ENCODE measurements around the gene TNP2. TPM values are rescaled to one million over a fixed set of nuclear protein-coding genes. Genes with fewer than 3 reads are reported as not detected.

Gene TNP2
- total RNA-seq (2022; extraction: Qiagen RNA extraction; ENCODE audit: low read depth) = not detected in 5 replicates

DNA sequence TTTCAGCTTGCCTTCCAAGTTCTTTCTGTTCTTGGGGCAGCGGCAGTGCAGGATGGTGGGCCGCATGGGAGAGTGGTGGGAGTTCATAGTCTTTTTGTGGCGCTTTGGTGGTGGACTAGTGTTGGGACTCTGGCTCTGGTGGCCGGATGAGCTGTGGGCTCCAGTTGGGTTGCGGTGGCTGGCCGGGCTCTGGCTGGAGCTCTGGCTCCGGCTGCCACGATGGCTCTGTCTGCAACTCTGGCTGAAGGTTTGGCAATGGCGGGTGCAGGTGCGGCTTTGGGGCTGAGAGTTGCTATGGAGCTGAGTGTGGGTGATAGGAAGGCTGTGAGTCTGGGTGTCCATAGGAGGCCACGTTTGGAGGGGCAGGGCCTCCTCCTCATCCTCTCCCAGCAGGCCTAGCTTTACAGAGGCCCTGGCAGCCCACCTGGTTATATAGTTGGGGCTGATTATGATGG lies at the start of gene TNP2:
Gene TNP2, minus strand, starts transcription at position 405 of the 455 bp plus-strand sequence. Its CDS starts 63 bp downstream, at position 342.

GRCh38 chr16:11280616-11281522 lies 11.7 kb upstream of the TNP2 start, which contains the start of gene PRM1:
Gene PRM1, minus strand, starts transcription at chr16:11281330. Its CDS starts 92 bp downstream, at chr16:11281238.

GRCh38 chr16:11276143-11276895 lies 7.2 kb upstream of the TNP2 start, which contains the start of gene PRM2:
Gene PRM2, minus strand, starts transcription at chr16:11276480. Its CDS starts 110 bp downstream, at chr16:11276370.

DNA sequence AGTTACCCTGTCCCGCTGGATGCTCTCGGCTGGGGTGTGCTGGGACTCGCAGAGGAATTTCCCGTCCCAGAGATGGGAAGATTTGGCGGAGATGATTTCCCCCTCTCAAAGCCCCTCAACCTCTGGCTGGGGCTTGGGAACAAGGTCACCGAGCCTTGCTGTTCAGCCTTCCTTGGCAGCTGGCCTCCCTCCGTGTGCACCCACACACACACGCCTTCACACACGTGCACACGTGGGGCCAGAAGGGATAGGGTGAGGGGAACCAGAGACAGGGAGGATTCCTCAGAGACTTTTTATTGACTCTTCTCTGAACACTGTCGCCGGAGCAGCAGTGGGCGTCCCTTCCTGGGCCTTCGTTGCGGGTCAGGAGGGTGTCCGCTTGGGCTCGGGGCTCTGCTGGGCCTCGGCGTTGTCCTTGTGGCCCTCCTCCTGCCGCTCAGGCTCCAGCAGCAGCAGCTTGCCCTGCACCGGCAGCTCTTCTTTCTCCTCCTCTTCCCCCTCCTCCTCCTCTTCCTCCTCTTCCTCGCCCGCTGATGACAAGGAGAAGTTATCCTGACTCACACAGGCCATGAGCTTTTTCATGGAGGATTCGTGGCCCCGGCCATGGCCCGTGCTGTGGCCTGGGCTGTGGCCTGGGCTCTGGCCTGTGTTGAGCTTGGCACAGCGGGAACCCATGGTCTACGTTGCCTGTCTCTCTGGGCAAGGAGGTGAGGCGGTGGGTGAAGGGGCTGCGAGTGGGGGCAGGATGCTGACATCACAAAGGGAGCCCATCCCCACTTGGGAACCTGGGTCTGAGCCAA lies 4.0 kb upstream of the TNP2 start, which contains the start of gene PRM3:
Gene PRM3, minus strand, starts transcription at position 709 of the 800 bp plus-strand sequence. Its CDS starts 34 bp downstream, at position 675.

DNA sequence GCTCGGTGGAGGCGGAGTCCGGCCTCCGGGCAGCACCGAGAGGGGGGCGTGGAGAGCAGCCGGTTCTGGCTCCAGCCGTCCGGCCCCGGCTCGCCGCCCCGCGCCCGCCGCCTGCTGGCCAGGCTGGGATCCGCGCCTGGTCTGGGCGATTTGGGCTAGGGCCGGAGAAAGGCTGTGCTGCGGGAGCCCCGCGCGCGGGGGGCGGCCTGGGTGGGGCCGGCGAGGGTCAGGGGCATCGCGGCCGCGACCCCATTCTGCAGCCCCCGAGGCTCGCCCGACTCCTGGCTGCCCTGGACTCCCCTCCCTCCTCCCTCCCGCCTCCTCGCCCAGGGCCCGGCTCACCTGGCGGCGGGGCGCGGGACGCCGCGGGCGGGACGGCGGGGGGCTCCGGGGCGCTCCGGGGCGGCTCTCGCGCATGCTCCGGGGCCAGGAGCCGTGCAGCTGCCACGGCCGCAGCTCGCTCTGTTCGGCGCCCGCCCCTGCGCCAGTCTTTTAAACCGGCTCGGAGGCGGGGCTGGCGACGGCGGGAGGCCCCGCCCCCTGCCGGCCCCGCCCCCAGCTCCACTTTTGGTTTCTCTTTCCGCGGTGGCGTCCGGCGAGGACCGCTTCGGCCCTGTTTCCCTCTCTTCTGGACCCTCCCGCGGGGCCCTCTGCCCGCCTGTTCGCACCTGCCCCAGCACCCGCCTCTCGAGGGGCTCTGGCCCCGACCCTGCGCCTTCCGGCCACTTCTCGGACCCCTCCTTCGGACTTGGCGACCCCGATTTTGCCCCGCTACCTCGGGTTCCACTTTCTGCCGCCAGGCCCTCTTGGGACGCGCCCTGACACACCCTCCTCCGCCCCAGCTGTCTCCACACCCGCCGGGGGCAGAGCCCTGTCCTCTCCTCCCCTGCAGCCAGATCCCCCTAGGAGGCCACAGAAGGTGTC lies 13.1 kb downstream of the TNP2 start, which contains the start of gene SOCS1:
Gene SOCS1, minus strand, starts transcription at position 468 of the 924 bp plus-strand sequence. CDS start 726 bp downstream, outside the sequence.

Other genes with a start within 250 kb of the TNP2 start
- 1.9 to 5.9 TPM (median 4.4 TPM) in 5 replicates for gene SOCS1, start 13.1 kb downstream of the TNP2 start, total RNA-seq (2022; extraction: Qiagen RNA extraction; ENCODE audit: low read depth)
- not detected in 5 replicates for gene PRM3, start 4.3 kb upstream of the TNP2 start, total RNA-seq (2022; extraction: Qiagen RNA extraction; ENCODE audit: low read depth)
- gene PRM2, start 7.2 kb upstream of the TNP2 start, total RNA-seq (2022; extraction: Qiagen RNA extraction; ENCODE audit: low read depth) = not detected in 5 replicates
- gene PRM1, start 12.0 kb upstream of the TNP2 start, total RNA-seq (2022; extraction: Qiagen RNA extraction; ENCODE audit: low read depth) = not detected in 5 replicates
- 21.3 to 37.1 TPM (median 33.3 TPM) in 5 replicates for gene RMI2, start 76.1 kb upstream of the TNP2 start, total RNA-seq (2022; extraction: Qiagen RNA extraction; ENCODE audit: low read depth)